ENCODE measurements around the gene ARAF. TPM values are rescaled to one million over a fixed set of nuclear protein-coding genes. Genes with fewer than 3 reads are reported as not detected.

The ARAF gene
- total and polyA plus RNA-seq, 3 donors from 2014 or later: 29.8 to 44.3 (median 34.4) TPM

DNA sequence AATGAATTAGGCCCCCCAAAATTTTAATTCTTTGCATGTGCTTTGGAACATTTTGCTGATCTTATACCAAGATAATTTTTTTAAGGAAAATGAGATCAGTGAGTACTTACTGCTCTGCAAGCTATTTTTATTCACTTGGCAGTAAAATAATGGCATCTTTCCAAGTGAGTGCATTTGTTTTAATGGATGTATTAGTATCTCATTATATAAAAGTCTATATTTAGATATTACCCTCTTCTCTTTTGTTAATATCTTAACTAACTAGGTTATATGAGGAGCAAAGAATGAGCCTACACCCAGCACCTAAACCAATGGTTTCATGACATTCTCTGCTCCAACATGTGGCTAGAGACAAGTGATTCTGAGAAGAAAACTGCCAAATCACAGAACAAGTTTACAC lies 21.1 kb upstream of the ARAF start:
- peaks cover 2% of the 10 kb centered on the region for H3K4me1 ChIP-seq
- H3K27ac ChIP-seq: no peak overlapping the region
- no peaks in the 10 kb centered on the region for H3K36me3 ChIP-seq (ENCODE audit: low read depth, missing control alignments)
- no peak for DNase-seq
- TF ChIP-seq, protein P1, sequence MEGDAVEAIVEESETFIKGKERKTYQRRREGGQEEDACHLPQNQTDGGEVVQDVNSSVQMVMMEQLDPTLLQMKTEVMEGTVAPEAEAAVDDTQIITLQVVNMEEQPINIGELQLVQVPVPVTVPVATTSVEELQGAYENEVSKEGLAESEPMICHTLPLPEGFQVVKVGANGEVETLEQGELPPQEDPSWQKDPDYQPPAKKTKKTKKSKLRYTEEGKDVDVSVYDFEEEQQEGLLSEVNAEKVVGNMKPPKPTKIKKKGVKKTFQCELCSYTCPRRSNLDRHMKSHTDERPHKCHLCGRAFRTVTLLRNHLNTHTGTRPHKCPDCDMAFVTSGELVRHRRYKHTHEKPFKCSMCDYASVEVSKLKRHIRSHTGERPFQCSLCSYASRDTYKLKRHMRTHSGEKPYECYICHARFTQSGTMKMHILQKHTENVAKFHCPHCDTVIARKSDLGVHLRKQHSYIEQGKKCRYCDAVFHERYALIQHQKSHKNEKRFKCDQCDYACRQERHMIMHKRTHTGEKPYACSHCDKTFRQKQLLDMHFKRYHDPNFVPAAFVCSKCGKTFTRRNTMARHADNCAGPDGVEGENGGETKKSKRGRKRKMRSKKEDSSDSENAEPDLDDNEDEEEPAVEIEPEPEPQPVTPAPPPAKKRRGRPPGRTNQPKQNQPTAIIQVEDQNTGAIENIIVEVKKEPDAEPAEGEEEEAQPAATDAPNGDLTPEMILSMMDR (IDR thresholded peaks at IDR 0.05): no peak
- no peak for TF ChIP-seq POLR2A (IDR thresholded peaks at IDR 0.05)
- no peaks in the 10 kb centered on the region for H3K27me3 ChIP-seq
- no peaks in the 10 kb centered on the region for H3K9me3 ChIP-seq
- no peak overlapping the region for H3K4me3 ChIP-seq
- intact Hi-C loops (cut with DNase I; ENCODE audit: low total_unique reads): no loop called here

DNA sequence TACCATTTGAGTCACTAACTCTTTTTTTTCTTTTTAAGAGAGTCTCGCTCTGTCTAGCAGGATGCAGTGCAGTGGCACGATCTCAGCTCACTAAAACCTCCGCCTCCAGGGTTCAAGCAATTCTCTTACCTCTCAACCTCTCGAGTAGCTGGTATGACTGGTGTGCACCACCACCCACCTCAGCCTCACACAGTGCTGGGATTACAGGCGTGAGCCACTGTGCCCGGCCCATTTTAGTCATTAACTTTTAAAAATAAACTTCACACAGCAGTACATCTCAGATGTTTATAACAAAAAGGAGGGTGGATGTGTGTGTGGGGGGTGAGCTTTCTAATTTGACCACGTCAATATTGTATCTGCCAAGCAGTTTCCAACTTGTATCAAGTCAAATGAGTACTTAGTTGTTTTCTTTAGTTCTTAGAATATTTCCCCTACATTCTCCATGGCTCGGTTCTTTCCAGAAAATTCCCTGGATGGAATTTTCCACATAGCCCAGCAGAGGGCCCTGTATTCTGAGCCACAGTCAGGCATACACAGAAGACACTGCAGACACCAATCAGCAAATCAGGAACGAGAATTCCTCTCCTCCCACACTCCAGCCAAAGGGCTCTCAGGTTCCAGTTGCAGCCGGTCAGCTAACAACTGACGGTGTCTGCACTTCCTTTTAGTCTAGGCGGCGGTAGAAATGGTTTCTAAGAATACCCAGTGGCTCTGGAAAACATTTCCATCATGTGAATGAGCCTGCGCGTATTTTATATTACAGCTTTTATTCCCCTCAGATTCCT lies 20.1 kb upstream of the ARAF start:
- Histone ChIP-seq H3K36me3 (ENCODE audit: low read depth, missing control alignments) (no peaks in the 10 kb centered on the region), H3K27me3 (no peaks in the 10 kb centered on the region), H3K4me3 (no peak overlapping the region), H3K27ac (peak overlapping the region; percentile 68 to 80), H3K9me3 (no peaks in the 10 kb centered on the region), H3K4me1 (peaks cover 2% of the 10 kb centered on the region)
- peak; percentile 88 for DNase-seq
- intact Hi-C loops (cut with DNase I; ENCODE audit: low total_unique reads): no loop called here
- no peak for TF ChIP-seq POLR2A (IDR thresholded peaks at IDR 0.05)
- TF ChIP-seq, protein P1 (IDR thresholded peaks at IDR 0.05): peak; percentile 47 to 64 (median 61)
- WGBS, 2 donors: 28 to 29% methylated on average over 15 of the region's 15 CpGs

- Histone ChIP-seq H3K27ac (no peak overlapping the region), H3K9me3 (no peaks in the 10 kb centered on the region), H3K4me1 (peaks cover 2% of the 10 kb centered on the region), H3K27me3 (no peaks in the 10 kb centered on the region), H3K36me3 (ENCODE audit: low read depth, missing control alignments) (no peaks in the 10 kb centered on the region), H3K4me3 (no peak overlapping the region)
- intact Hi-C loops (cut with DNase I; ENCODE audit: low total_unique reads): no loop called here
- TF ChIP-seq, protein P1 (IDR thresholded peaks at IDR 0.05): no peak
- TF ChIP-seq POLR2A (IDR thresholded peaks at IDR 0.05): no peak
- 91 to 97% methylated on average over 5 of the region's 5 CpGs for WGBS, 2 donors
- no peak for DNase-seq
Observed at GRCh38 chrX:47543496-47543895, 17.5 kb upstream of the ARAF start.

DNA sequence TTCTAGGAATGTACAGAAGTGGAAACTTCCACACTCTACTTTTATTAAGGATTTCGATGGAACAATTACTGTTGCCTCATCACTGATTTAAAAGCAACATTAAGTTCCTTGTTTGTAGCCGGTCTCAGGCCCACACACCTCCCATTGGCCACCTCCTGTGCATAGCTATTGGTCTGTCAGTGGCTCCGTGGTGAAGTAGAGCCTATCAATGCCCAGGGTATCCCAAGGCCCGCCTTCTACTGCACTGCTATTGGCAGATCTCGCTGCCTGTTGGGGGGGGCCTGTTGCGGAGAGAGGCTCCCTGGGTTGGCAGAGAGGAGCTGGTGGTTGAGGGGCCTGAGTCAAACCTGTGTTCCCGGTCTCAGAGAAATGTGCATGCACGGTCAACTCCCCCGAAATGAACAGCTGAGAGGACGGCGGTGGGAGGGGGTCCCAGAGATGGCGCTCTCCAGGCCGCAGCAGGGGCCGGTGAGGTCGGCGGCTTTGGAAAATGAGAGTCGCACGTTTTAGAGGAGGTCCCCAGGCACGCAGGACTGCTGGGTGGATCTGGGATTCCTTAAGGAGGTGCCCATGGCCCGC lies 4.9 kb upstream of the ARAF start:
- no peaks in the 10 kb centered on the region for H3K27me3 ChIP-seq
- intact Hi-C loops (cut with DNase I; ENCODE audit: low total_unique reads): no loop called here
- peak; percentile 95 for DNase-seq
- TF ChIP-seq, protein P1 (IDR thresholded peaks at IDR 0.05): no peak
- WGBS, 2 donors: 0 to 1% methylated on average over 5 to 18 of the region's 20 CpGs
- H3K4me3 ChIP-seq: peak overlapping the region; percentile 43 to 61
- H3K27ac ChIP-seq: peak overlapping the region; percentile 84 to 87
- H3K4me1 ChIP-seq: no peaks in the 10 kb centered on the region
- H3K9me3 ChIP-seq: no peaks in the 10 kb centered on the region
- H3K36me3 ChIP-seq (ENCODE audit: low read depth, missing control alignments): no peaks in the 10 kb centered on the region
